GM19395 (cell line): ENCODE results near the gene HNRNPLL.
"Not testable (repeated sequence)": the region's sequence is repeated elsewhere in the genome, so short reads cannot be mapped to it uniquely, and the experiment has no call there.

Source experiments
- ATAC-seq: cut with Tn5 transposase; IDR thresholded peaks from one replicate; pipeline ENCODE4 v1.9.1; 2021; ENCODE audit warnings: mild to moderate bottlenecking, moderate library complexity; ENCODE audit not compliant: unreplicated experiment

The HNRNPLL gene

DNA sequence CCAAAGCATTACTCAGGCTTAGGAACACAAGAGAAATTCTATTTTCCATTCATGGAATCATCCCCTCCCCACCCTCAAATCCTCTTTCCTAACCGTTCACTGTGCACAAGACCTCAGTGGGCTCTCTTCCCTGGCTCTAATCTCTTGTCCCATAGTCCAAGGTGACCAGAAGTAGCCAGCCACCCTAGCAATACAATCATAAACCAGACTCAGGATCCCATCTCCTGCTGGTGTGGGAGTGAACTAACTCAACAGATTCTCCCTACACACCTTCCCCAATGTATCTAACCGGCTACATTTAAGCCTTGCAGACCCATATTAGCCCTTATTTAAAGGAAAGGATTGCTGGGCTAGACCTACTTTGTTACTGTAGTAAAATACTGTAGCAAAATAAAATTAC lies 45.5 kb downstream of the HNRNPLL start:
- ATAC-seq, result no peak

DNA sequence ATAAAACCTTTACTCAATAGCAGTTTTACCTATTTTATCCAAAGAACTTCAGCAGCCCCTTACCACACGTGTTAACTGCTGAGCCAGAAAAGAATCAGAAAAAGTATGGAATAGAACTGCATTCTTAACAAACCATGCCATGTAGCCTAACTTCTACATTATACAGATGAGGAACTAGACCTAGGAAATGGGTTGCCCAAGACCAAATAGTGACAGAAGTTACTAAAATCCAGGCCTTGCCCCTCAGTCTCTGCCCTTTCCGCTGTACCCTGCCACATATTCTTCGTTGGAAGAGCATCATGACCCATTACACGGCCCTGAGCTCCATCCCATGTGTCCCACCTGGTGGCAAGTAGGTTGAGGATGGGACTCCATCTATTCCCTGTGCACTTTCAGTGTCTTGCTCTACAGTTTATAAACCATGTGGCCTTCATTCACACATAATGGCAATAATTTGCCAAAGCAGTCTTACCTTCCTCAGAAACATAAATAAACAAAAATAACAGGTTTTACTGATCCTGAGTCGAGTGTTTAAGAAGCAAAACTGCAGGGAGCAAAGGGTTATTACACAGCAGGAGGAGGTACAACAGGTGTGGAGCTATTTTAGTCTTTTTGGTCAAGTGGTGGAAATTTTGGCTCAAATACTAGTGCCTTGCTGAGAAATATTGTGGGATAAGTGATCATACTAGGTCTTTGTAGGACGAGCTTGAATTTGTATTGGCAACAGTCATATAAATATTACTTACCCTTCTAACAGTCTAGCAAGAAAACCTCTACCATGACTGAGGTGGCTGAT lies 46.5 kb downstream of the HNRNPLL start:
- no peak for ATAC-seq

GRCh38 chr2:38554973-38555595 lies 47.6 kb downstream of the HNRNPLL start:
- no peak for ATAC-seq

DNA sequence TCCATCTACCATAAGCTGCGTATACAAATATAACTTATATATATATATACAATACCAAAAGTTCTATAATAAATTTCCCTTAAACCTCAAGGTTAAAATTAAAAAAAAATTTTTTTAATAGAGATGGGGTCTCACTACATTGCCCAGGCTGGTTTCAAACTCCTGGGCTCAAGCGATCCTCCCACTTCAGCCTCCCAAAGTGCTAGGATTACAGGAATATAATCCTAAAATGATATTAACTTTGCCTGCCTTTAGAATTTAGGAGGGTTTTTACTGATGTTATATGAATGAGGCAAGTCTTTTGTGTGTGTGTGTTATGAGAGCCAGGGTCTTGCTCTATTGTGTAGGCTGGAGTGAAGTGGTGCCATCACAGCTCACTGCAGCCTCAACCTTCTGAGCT lies 49.2 kb downstream of the HNRNPLL start:
- no peak for ATAC-seq

- no peak for ATAC-seq
Measured at GRCh38 chr2:38552259-38552658, 50.5 kb downstream of the HNRNPLL start.

GRCh38 chr2:38551746-38552145 lies 51.0 kb downstream of the HNRNPLL start:
- no peak for ATAC-seq

- ATAC-seq, result no peak
Measured at GRCh38 chr2:38551171-38551570, 51.6 kb downstream of the HNRNPLL start.

DNA sequence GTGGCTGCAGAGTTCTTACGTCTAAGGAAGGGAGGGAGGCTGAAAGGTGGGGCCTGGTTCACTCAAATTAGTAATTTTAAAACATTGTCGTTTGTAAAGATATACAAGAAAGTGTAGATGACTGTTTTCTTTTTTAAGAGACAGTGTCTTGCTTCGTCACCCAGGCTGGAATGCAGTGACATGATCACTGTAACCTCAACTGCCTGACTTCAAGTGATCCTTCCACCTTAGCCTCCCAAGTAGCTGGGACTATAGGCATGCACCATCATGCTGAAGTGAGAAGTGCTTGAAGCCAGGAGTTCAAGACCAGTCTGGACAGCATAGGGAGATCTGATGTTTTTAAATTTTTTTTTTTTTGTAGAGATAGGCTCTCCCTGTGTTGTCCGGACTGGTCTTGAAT lies 52.9 kb downstream of the HNRNPLL start:
- no peak for ATAC-seq

- ATAC-seq, result no peak
Measured at GRCh38 chr2:38549071-38549704, 53.5 kb downstream of the HNRNPLL start.

GRCh38 chr2:38547791-38548190 lies 54.9 kb downstream of the HNRNPLL start:
- no peak for ATAC-seq

DNA sequence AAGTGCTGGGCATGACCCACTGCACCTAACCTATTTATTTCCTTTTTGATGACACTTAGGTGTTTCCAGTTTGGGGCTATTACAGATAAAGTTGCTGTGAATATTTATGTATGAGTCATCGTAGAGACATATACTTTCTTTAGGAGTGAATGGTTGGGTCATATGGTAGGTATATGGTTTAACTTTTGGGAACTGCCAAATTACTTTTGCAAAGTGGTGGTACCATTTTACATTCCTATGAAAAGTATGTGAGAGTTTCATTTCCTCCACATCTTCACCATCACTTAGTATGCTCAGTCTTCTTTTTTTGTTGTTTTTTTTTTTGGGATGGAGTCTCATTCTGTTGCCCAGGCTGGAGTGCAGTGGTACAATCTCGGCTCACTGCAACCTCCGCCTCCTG lies 56.1 kb downstream of the HNRNPLL start:
- ATAC-seq, result no peak

DNA sequence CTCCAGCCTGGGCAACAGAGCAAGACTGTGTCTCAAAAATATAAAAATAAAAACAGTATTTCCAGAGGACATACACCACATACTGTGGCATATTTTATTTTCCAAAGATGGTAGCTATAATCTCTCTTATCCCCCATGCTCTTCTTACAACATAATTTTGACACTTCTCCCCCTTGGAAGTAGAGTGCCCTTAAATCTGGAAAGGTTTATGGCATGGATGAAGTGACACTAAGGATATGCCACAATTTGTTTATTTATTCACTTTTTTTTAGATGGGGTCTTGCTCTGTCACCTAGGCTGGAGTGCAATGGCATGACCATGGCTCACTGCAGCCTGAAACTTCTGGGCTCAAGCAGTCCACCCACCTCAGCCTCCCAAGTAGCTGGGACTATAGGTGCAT lies 56.7 kb downstream of the HNRNPLL start:
- ATAC-seq, result no peak

- ATAC-seq, result not testable (repeated sequence)
Measured at GRCh38 chr2:38542248-38542631, 60.5 kb downstream of the HNRNPLL start.

DNA sequence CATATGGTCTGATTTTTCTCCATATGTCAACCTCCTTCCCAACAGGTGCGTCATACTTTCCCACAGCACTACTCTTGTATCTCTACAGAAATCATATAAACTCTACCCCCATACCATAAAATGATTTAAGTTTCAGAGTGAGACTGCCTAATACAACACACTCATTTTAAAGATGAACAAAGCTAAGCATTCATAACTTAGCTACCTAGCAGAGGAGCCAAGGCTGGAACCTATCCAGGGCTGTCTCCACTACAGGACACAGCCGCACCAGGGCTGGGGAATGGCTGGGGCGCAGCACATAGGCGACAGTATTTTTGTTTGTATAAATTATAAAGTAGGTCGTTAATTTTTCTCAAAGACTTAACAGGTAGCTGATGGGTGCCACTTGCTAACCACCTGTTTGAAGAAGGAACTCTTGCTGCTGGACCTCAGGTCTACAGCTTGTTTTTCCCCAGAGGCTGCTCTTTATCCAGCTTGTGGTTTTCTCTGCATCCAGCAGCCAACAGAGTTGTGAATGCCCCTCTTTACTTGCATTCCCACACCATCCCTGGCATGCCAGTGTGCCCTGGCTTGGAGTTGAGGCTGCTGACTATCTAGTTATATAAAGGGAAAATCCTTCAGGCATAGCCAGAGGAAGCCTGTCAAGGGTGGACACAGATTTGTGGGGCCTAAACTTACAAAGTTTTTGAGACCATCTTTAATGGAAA lies 62.0 kb downstream of the HNRNPLL start:
- ATAC-seq, result no peak

DNA sequence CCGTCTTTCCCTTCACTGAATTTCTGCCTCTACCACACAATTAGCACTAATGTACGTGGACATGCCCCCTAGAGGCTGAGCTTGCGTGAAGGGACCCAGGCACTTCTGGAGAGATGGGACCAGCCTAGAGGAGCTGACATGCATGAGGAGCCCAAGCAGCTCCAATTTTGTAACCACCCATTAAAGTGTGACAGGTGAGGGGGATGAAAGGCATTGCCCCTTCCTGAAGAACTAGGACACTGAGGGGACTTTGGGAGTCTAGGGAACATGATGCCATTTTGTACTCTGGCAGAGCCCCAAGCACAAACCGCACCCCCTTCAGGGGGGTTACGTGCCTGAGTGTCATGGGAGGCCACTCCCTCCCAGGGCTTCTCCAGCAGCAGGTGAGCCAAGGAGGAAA lies 63.6 kb downstream of the HNRNPLL start:
- no peak for ATAC-seq

DNA sequence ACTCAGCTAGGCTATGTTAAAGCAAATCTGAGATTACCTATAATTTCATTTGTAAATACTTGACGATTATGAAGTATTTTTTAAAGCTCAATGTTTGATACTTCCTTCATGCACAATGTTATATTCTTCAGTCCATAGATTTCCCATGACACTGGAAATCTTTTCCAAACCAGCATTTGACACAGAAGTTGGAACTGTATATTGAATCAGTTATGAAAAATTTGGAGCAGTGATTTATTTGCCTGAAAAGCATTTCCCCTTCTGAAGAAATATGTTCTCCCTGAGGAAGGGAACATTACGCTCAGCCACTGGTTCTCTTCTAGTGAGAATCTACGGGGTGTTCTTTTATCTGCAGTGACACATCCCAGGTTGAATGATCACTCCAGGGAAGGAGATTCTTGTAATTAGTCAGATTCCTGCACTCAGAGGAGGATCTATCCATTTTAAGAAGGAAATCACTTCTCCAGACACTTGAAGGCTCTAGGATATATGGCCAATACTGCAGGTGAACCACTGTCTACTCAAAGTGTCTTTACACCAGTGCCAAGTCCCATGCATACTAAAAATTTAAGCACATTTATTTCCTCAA lies 64.7 kb downstream of the HNRNPLL start:
- ATAC-seq, result no peak

DNA sequence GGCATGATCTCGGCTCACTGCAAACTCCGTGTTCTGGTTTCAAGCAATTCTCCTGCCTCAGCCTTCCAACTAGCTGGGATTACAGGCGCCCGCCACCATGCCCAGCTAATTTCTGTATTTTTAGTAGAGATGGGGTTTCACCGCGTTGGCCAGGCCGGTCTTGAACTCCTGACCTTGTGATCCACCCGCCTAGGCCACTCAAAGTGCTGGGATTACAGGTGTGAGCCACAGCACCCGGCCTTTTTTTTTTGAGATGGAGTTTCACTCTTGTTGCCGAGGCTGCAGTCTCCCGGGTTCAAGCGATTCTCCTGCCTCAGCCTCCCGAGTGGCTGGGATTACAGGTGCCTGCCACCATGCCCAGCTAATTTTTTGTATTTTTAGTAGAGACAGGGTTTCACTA lies 65.4 kb downstream of the HNRNPLL start:
- not testable (repeated sequence) for ATAC-seq

- ATAC-seq, result peak; percentile 62
Measured at GRCh38 chr2:38535744-38536506, 66.8 kb downstream of the HNRNPLL start.

- ATAC-seq, result no peak
Measured at GRCh38 chr2:38535404-38535743, 67.4 kb downstream of the HNRNPLL start.

DNA sequence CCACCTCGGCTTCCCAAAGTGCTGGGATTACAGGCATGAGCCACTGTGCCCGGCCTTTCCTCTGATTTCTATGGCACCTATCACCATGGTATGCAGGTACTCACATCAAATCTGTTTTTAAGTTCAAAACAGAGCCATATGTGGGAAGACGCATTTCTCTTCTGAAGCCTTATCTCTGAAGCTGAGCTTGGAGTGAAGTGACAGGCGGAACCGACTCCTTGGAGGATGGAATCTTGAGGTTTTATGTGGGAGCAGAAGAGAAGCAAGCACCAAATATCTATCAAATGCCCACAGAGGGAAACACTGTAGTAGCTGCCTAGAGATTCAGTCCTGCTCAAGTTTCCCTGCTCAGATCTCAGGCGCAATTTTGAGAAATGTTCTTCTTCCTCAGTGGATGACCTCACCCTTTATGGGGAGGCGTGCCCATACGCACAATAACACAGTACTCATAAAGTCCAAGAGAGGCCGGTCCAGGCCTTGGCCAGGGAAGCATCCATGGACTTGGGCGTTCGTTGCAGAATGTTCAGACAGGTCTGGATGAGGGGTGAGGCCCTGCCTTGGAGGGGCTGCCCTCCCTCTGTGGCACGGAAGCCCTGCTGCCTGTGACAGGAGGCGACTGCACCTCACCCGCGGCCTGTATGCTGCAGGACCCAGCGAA lies 67.9 kb downstream of the HNRNPLL start:
- ATAC-seq, result no peak
